HG03442 (cell line): ENCODE measurements around the gene MEST.
A peak's percentile ranks its signal among the peaks of the same experiment; 100 is the strongest.
"Not testable (repeated sequence)": the region's sequence is repeated elsewhere in the genome, so short reads cannot be mapped to it uniquely, and the experiment has no call there.

Experiments
- ATAC-seq: cut with Tn5 transposase; IDR thresholded peaks from one replicate; pipeline ENCODE4 v1.9.1; 2021; ENCODE audit warnings: mild to moderate bottlenecking, moderate library complexity; ENCODE audit not compliant: unreplicated experiment

Gene MEST

GRCh38 chr7:130483031-130483430 lies 8.9 kb upstream of the MEST start:
- no peak for ATAC-seq

DNA sequence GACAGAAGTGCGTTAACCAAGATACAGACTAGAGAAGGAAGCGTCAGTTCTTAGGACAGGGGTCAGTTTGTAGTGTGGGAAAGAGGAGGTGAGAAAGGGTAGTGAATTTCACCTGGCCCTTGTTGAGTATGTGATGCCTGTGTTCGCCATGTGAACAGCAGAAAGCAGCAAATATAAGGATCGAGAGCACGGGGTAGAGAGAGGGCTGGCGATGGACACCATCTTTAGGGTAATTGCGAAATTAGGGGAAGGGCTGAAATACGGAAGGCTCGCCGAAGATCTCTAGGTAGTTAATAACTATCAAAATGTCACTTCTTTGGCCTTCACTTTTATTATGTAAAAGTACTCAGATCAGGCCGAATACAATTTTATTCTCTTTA lies 6.2 kb upstream of the MEST start:
- ATAC-seq = no peak

- peak; percentile 43 for ATAC-seq
Measured at GRCh38 chr7:130486114-130486953, 5.6 kb upstream of the MEST start.

- ATAC-seq = no peak
Measured at GRCh38 chr7:130486954-130487436, 4.9 kb upstream of the MEST start.

DNA sequence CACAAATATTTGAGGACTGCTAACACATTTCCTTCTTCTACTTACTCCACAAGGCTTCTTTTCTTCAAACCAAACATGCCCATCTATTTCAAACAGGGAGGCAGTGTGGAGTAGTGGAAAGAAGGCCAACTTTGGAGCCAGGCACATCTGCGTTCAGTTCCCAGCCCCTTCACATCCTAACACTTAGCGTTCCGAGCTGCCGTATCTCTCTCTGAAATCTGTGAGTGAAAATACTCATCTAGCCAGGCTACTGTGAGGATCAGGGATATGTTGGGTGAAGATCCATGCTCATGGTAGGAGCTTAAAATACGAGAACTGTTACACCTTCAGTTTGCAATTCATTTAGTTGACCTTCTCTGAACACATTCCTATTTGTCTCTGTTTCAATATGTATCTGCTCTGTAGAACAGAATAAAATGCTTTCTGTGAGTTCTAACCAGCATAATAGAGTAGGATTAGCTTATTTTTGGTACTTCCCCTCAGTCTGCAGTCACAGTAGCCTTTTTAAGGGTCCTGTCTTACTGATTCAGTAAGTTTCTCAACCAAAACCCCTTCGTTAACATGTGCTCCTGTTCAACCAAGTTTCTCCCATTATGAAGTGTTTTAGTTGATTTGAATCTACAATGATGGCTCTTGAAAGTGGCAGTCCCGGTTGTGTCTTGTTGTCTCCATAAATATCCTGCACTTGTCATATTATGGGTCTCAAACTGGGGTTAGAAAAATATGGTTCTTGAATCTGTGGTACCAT lies 3.3 kb upstream of the MEST start:
- no peak for ATAC-seq

GRCh38 chr7:130489140-130489983 lies 2.5 kb upstream of the MEST start:
- no peak for ATAC-seq

DNA sequence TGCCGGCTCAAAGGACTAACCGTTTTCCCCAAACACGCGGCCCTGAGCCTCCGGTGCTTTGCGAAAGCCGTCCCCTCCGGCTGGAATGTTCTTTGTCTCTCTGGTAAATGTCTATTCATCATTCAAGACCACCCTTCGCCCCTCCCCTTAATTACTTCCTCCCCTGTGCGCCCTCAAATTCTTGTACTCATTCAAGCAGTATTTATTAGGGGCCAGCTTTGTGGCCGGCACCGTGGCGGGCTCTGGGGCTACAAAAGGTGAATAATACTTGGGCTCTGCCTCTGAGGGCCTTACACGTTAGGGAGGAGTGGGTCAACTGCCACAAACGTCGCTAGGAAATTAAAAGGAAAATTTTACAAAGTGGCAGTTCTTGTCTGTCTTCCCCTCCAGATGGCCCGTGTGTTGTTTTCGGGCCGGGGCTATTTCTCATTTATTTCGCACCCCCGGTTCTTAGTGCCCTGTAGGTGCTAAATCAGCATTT lies 1.5 kb upstream of the MEST start:
- no peak for ATAC-seq

- no peak for ATAC-seq
Measured at GRCh38 chr7:130490888-130491804, 739 bp upstream of the MEST start.

DNA sequence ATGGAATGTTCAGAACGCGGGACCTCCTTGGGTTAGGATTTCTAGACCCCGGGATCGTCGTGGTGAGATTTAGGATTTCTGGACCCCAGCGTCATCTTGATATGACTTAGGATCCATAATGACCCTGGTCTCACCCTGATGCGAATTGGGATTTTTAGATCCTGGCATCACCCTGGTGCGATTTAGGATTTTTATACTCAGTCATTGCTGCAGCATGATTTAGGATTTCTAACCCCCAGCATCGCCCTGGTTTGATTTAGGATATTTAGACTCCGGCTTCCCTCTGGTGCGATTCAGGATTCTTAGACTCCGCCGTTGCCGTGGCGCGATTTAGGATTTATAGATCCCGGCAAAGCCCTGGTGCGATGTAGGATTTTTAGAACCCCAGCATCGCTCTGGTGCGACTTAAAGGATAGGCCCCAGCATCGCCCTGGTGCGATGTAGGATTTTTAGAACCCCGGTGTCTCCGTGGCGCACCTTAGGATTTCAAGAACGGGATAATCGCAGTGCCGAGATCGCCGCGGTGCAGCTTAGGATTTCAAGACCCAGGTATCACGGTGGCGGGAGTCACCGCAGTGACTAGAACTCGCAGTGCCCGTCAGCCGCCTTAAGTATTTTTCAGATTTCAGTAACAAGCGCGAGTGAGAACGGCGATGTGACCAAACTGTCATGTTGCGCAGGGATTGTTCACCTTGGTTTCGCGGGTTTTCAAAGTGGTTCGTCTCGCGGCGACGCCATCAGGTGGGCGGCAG lies 814 bp downstream of the MEST start:
- no peak for ATAC-seq

- ATAC-seq = no peak
Measured at GRCh38 chr7:130493275-130493873, 1.5 kb downstream of the MEST start.

- no peak for ATAC-seq
Measured at GRCh38 chr7:130494431-130494858, 2.6 kb downstream of the MEST start.

- no peak for ATAC-seq
Measured at GRCh38 chr7:130500463-130500862, 8.6 kb downstream of the MEST start.

GRCh38 chr7:130500910-130501309 lies 9.0 kb downstream of the MEST start:
- no peak for ATAC-seq

- no peak for ATAC-seq
Measured at GRCh38 chr7:130505753-130506152, 13.9 kb downstream of the MEST start.

GRCh38 chr7:130506358-130506757 lies 14.5 kb downstream of the MEST start:
- no peak for ATAC-seq

GRCh38 chr7:130512038-130512437 lies 20.2 kb downstream of the MEST start:
- ATAC-seq = not testable (repeated sequence)

DNA sequence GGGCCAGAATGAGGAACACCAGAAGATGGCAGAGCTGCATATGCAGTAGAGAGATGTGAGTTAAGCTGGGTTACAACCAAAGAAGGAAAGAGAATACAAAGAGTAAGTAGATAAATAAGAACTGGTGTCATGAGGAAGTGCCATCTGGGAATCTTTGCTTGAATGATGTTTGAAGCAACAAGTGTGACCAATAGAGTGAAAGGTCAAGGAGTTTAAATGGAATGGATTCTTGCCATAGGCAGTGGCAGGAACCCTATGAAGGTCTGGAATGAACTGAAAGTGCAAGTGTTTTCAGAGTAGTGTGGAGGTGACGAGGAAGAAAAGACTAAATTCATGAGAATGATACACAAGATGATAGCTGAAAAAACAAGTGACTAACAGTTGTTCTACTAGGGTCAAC lies 21.6 kb downstream of the MEST start:
- ATAC-seq = no peak

GRCh38 chr7:130515315-130516040 lies 23.6 kb downstream of the MEST start:
- no peak for ATAC-seq
